Endothelial cell of umbilical vein (primary cell): ENCODE measurements around the gene PID1. TPM values are rescaled to one million over a fixed set of nuclear protein-coding genes. Genes with fewer than 3 reads are reported as not detected.

Experiments
- BruUV-seq: library from RNA; stranded (reverse); fragments of 400-500 nt; replicated peaks from 2 replicates; lab custom pipeline; 2021; lab: Mats Ljungman, UMichigan
- CTCF ChIA-PET: fragments of 300-600, 350-600 bp; sonication (Branson Sonifier 250); formaldehyde crosslinking; loops from one replicate; lab custom pipeline; 2021; ENCODE audit warnings: antibody characterized with exemption, inconsistent platforms; lab: Charles Lee
- POLR2A ChIA-PET: fragments of 300-600, 350-600 bp; sonication (Branson Sonifier 250); formaldehyde crosslinking; loops from one replicate; lab custom pipeline; 2021; ENCODE audit warnings: antibody characterized with exemption, inconsistent platforms; lab: Charles Lee
- DNase-seq: peaks from one replicate; pipeline ENCODE4 v3.0.0-alpha.2; 2011; ENCODE audit warnings: low read depth, low spot score
- FAIRE-seq: peaks from 2 replicates; lab custom pipeline; 2011; peaks lifted over from hg19 to GRCh38; lab: Jason Lieb, UNC
- H2AFZ ChIP-seq: 2 replicates; pipeline ENCODE4 v1.6.0; 2012; ENCODE audit warnings: low read depth, low read length, control low read depth, inconsistent platforms
- H3K27ac ChIP-seq: 2 replicates; pipeline ENCODE4 v1.5.1; 2011; ENCODE audit warnings: low read depth, mild to moderate bottlenecking, control low read depth, low read length, moderate library complexity; ENCODE audit not compliant: insufficient read depth
- H3K27me3 ChIP-seq, 2 experiments: 2 replicates each; pipeline versions ENCODE4 v1.6.0 to v1.6.1; 2011; ENCODE audit warnings: low read length in 2 of 2, mixed read lengths in 1 of 2; ENCODE audit not compliant: control insufficient read depth in 2 of 2, insufficient read depth in 2 of 2
- H3K36me3 ChIP-seq, 2 experiments: 2 replicates in 1 of 2; 3 replicates in 1 of 2; pipeline ENCODE4 v1.5.1; 2011; ENCODE audit warnings: low read length in 2 of 2, mild to moderate bottlenecking in 1 of 2, moderate library complexity in 1 of 2; ENCODE audit not compliant: control insufficient read depth in 2 of 2, insufficient read depth in 2 of 2; ENCODE audit errors: extremely low read depth in 1 of 2
- H3K4me1 ChIP-seq: 3 replicates; pipeline ENCODE4 v1.5.1; 2011; ENCODE audit warnings: mild to moderate bottlenecking, low read length; ENCODE audit not compliant: control insufficient read depth, insufficient read depth; ENCODE audit errors: extremely low read depth
- H3K4me2 ChIP-seq: 2 replicates; pipeline ENCODE4 v1.6.1; 2011; ENCODE audit warnings: low read length, control low read depth, mixed read lengths; ENCODE audit not compliant: insufficient read depth
- H3K4me3 ChIP-seq, 3 experiments: fragments of 200-600 bp in 1 of 3; sonication (generic), shearing (Covaris generic) in 1 of 3; replicated peaks in 1 of 3; 2 replicates each; pipeline ENCODE4 v1.5.1; 2011 to 2016; ENCODE audit warnings: control low read depth in 3 of 3, low read length in 3 of 3, mild to moderate bottlenecking in 2 of 3, inconsistent platforms in 1 of 3, low read depth in 1 of 3, moderate library complexity in 1 of 3; ENCODE audit not compliant: insufficient read depth in 1 of 3
- H3K79me2 ChIP-seq: 2 replicates; pipeline ENCODE4 v1.6.0; 2012; ENCODE audit warnings: low read length, inconsistent platforms; ENCODE audit not compliant: control insufficient read depth, insufficient read depth
- H3K9ac ChIP-seq: replicated peaks from 2 replicates; pipeline ENCODE3; 2011; ENCODE audit warnings: low read length, control low read depth; ENCODE audit not compliant: insufficient read depth; ENCODE audit errors: extremely low read depth
- H3K9me1 ChIP-seq: replicated peaks from 3 replicates; pipeline ENCODE4 v1.6.0; 2011; ENCODE audit warnings: mild to moderate bottlenecking, low read length; ENCODE audit not compliant: control insufficient read depth, insufficient read depth; ENCODE audit errors: extremely low read depth
- H3K9me3 ChIP-seq: replicated peaks from 2 replicates; pipeline ENCODE4 v1.5.1; 2012; ENCODE audit warnings: low read length, inconsistent platforms; ENCODE audit not compliant: control insufficient read depth, insufficient read depth
- H4K20me1 ChIP-seq: replicated peaks from 2 replicates; pipeline ENCODE3; 2011; ENCODE audit warnings: mild to moderate bottlenecking, low read length; ENCODE audit not compliant: control insufficient read depth, insufficient read depth; ENCODE audit errors: extremely low read depth
- EZH2 ChIP-seq: IDR thresholded peaks from 2 replicates; pipeline ENCODE4 v1.6.1; 2012; ENCODE audit warnings: borderline replicate concordance, low read depth, mild to moderate bottlenecking, moderate library complexity, low read length, inconsistent platforms; ENCODE audit not compliant: severe bottlenecking
- FOS ChIP-seq: IDR thresholded peaks from 2 replicates; pipeline ENCODE4 v1.6.1; 2011; ENCODE audit warnings: mild to moderate bottlenecking, low read length, moderate library complexity, borderline replicate concordance; ENCODE audit not compliant: insufficient read depth
- GATA2 ChIP-seq: IDR thresholded peaks from 2 replicates; pipeline ENCODE4 v1.7.0; 2011; ENCODE audit warnings: low read depth, mild to moderate bottlenecking, moderate library complexity, mixed read lengths, low read length; ENCODE audit not compliant: insufficient read length, insufficient read depth
- JUN ChIP-seq: IDR thresholded peaks from 2 replicates; pipeline ENCODE4 v1.6.1; 2011; ENCODE audit warnings: borderline replicate concordance, low read depth; ENCODE audit not compliant: insufficient read length, insufficient read depth
- MAX ChIP-seq: IDR thresholded peaks from 2 replicates; pipeline ENCODE4 v1.6.1; 2011; ENCODE audit not compliant: insufficient read depth, insufficient read length
- MYC ChIP-seq: IDR thresholded peaks from one replicate; pipeline ENCODE4 v1.6.1; 2011; ENCODE audit warnings: mild to moderate bottlenecking, low read depth, low read length
- POLR2A ChIP-seq: IDR thresholded peaks from 2 replicates; pipeline ENCODE4 v1.6.1; 2012; ENCODE audit warnings: low read depth, mild to moderate bottlenecking, control low read depth, low read length
- POLR2AphosphoS5 ChIP-seq: IDR thresholded peaks from 2 replicates; pipeline ENCODE4 v1.6.1; 2012; ENCODE audit warnings: low read depth, mild to moderate bottlenecking, control low read depth, low read length, moderate library complexity; ENCODE audit not compliant: insufficient read depth
- dilution Hi-C: fragments of 300-500 bp; cut with MboI; formaldehyde crosslinking; loops from one replicate; pipeline ENCODE4 v1.15.0; 2019; ENCODE audit warnings: low sequenced_read_pairs; ENCODE audit not compliant: extremely low pct_ligation_motif_present
- intact Hi-C: fragments of 100-400 bp; cut with micrococcal nuclease; formaldehyde crosslinking; loops from one replicate; pipeline ENCODE4 v1.10.0; 2022
- polyA plus RNA-seq, 4 experiments: library from polyadenylated mRNA; depleted of rRNA in 3 of 4; stranded (reverse) in 3 of 4; unstranded in 1 of 4; fragments of >200 nt; gene quantifications; 2 replicates each; pipeline versions ENCODE4 v1.2.1 to v1.2.3, GENCODE V29; 2011 to 2012; ENCODE audit warnings: missing spikeins in 1 of 4
- total RNA-seq: library from RNA; stranded (reverse); gene quantifications from 2 replicates; pipeline ENCODE4 v1.2.3, GENCODE V29; 2021
- TF ChIP-seq, protein P1 (sequence below), 2 donors: IDR thresholded peaks; 1 replicate in 1 of 2; 2 replicates in 1 of 2; pipeline ENCODE4 v1.5.1; 2011; ENCODE audit warnings: low read length in 2 of 2, mild to moderate bottlenecking in 2 of 2, moderate library complexity in 2 of 2, control low read depth in 1 of 2, inconsistent platforms in 1 of 2, low read depth in 1 of 2; ENCODE audit not compliant: insufficient read depth in 1 of 2; ENCODE audit errors: extremely low read depth in 1 of 2

PID1 gene
- total and polyA plus RNA-seq, 2 donors (not counting 3 experiments of a cell fraction or from before 2014, with no cell fraction given) = not detected

GRCh38 chr2:229101314-229101713, 169.8 kb downstream of the PID1 start:
- Histone ChIP-seq H3K4me2 (no peak overlapping the region), H3K27me3 (no peaks in the 10 kb centered on the region), H3K4me1 (no peaks in the 10 kb centered on the region), H3K9me3 (no peaks in the 10 kb centered on the region), H3K9me1 (no peaks in the 10 kb centered on the region), H2AFZ (no peak overlapping the region), H3K36me3 (no peaks in the 10 kb centered on the region), H3K4me3 (no peak overlapping the region), H3K9ac (no peak overlapping the region), H3K27ac (no peak overlapping the region), H3K79me2 (no peaks in the 10 kb centered on the region), H4K20me1 (no peaks in the 10 kb centered on the region)
- intact Hi-C loops = no loop called here
- FAIRE-seq (no peak), DNase-seq (no peak)
- CTCF ChIA-PET = no interaction called here
- POLR2A ChIA-PET = no interaction called here
- BruUV-seq = no TSS peak
- TF ChIP-seq MAX (no peak), GATA2 (no peak), POLR2AphosphoS5 (no peak), JUN (no peak), POLR2A (no peak), EZH2 (no peak), FOS (no peak), MYC (no peak)
- TF ChIP-seq, protein P1, sequence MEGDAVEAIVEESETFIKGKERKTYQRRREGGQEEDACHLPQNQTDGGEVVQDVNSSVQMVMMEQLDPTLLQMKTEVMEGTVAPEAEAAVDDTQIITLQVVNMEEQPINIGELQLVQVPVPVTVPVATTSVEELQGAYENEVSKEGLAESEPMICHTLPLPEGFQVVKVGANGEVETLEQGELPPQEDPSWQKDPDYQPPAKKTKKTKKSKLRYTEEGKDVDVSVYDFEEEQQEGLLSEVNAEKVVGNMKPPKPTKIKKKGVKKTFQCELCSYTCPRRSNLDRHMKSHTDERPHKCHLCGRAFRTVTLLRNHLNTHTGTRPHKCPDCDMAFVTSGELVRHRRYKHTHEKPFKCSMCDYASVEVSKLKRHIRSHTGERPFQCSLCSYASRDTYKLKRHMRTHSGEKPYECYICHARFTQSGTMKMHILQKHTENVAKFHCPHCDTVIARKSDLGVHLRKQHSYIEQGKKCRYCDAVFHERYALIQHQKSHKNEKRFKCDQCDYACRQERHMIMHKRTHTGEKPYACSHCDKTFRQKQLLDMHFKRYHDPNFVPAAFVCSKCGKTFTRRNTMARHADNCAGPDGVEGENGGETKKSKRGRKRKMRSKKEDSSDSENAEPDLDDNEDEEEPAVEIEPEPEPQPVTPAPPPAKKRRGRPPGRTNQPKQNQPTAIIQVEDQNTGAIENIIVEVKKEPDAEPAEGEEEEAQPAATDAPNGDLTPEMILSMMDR (IDR thresholded peaks at IDR 0.05; ENCODE audit: extremely low read depth in 1 of 2, insufficient read depth in 1 of 2, low read depth in 1 of 2, low read length in 2 of 2) = no peak
- dilution Hi-C loops = no loop called here
